ENCODE results near the gene ADSS1.

The ADSS1 gene

GRCh38 chr14:104691546-104692260 is 32.3 kb upstream of the ADSS1 start:
- Histone ChIP-seq H3K4me2 (ENCODE audit: low read depth, low read length, poor library complexity, severe bottlenecking) (peak overlapping the region; percentile 98), H3K27me3 (ENCODE audit: insufficient read depth, low read length, poor library complexity, severe bottlenecking) (no peaks in the 10 kb centered on the region)

GRCh38 chr14:104692261-104692938 is 31.6 kb upstream of the ADSS1 start:
- Histone ChIP-seq H2AFZ (ENCODE audit: low read length) (no peak overlapping the region), H3K4me3 (ENCODE audit: low read length, poor library complexity, severe bottlenecking) (peak overlapping the region; percentile 99), H3K27me3 (ENCODE audit: insufficient read depth, low read length, poor library complexity, severe bottlenecking) (no peaks in the 10 kb centered on the region), H3K79me2 (ENCODE audit: insufficient read depth, low read length) (peaks cover 76% of the 10 kb centered on the region), H3K4me2 (ENCODE audit: low read depth, low read length, poor library complexity, severe bottlenecking) (peak overlapping the region; percentile 98), H3K4me1 (ENCODE audit: insufficient read depth, low read length, poor library complexity, severe bottlenecking) (peaks cover 67% of the 10 kb centered on the region), H3K9ac (ENCODE audit: low read depth, low read length, poor library complexity, severe bottlenecking) (peak overlapping the region; percentile 99), H3K9me2 (replicated peaks; ENCODE audit: low read depth, low read length) (no peaks in the 10 kb centered on the region), H4K20me1 (ENCODE audit: insufficient read depth, low read length, poor library complexity, severe bottlenecking) (peaks cover 33% of the 10 kb centered on the region), H3K9me3 (ENCODE audit: insufficient read depth, low read depth, low read length) (no peaks in the 10 kb centered on the region), H3K36me3 (ENCODE audit: insufficient read depth, low read length) (peaks cover 5% of the 10 kb centered on the region; the same call in 1 of the 2 replicates), H3F3A (ENCODE audit: low read depth) (0 out of 2 replicates have a peak, but pooled peaks cover 2% of the 10 kb centered on the region)
- TF ChIP-seq EZH2phosphoT487 (IDR thresholded peaks at IDR 0.05; ENCODE audit: borderline replicate concordance): no peak
- TF ChIP-seq CTCF (conservative IDR thresholded peaks at IDR 0.05; ENCODE audit: low read length): no peak

More at GRCh38 chr14:104691546-104692260, 32.3 kb upstream of the ADSS1 start:
- H2AFZ ChIP-seq (ENCODE audit: low read length): no peak overlapping the region
- no peaks in the 10 kb centered on the region for H3K9me2 ChIP-seq (replicated peaks; ENCODE audit: low read depth, low read length)
- H3K4me1 ChIP-seq (ENCODE audit: insufficient read depth, low read length, poor library complexity, severe bottlenecking): peaks cover 74% of the 10 kb centered on the region
- peaks cover 70% of the 10 kb centered on the region for H3K79me2 ChIP-seq (ENCODE audit: insufficient read depth, low read length)
- H4K20me1 ChIP-seq (ENCODE audit: insufficient read depth, low read length, poor library complexity, severe bottlenecking): peaks cover 33% of the 10 kb centered on the region
- H3K36me3 ChIP-seq (ENCODE audit: insufficient read depth, low read length): peaks cover 5% of the 10 kb centered on the region; the same call in 1 of the 2 replicates
- peak overlapping the region; percentile 99 for H3K9ac ChIP-seq (ENCODE audit: low read depth, low read length, poor library complexity, severe bottlenecking)
- no peak for TF ChIP-seq EZH2phosphoT487 (IDR thresholded peaks at IDR 0.05; ENCODE audit: borderline replicate concordance)
- TF ChIP-seq CTCF (conservative IDR thresholded peaks at IDR 0.05; ENCODE audit: low read length): no peak
- H3K9me3 ChIP-seq (ENCODE audit: insufficient read depth, low read depth, low read length): no peaks in the 10 kb centered on the region
- 0 out of 2 replicates have a peak, but pooled peaks cover 2% of the 10 kb centered on the region for H3F3A ChIP-seq (ENCODE audit: low read depth)
- H3K4me3 ChIP-seq (ENCODE audit: low read length, poor library complexity, severe bottlenecking): peak overlapping the region; percentile 99

- Histone ChIP-seq H3K9me3 (ENCODE audit: insufficient read depth, low read depth, low read length) (no peaks in the 10 kb centered on the region), H2AFZ (ENCODE audit: low read length) (no peak overlapping the region), H4K20me1 (ENCODE audit: insufficient read depth, low read length, poor library complexity, severe bottlenecking) (peaks cover 33% of the 10 kb centered on the region), H3K4me3 (ENCODE audit: low read length, poor library complexity, severe bottlenecking) (peak overlapping the region; percentile 99), H3K79me2 (ENCODE audit: insufficient read depth, low read length) (peaks cover 81% of the 10 kb centered on the region), H3K36me3 (ENCODE audit: insufficient read depth, low read length) (peaks cover 5% of the 10 kb centered on the region; the same call in 1 of the 2 replicates), H3K4me2 (ENCODE audit: low read depth, low read length, poor library complexity, severe bottlenecking) (peak overlapping the region; percentile 98), H3F3A (ENCODE audit: low read depth) (0 out of 2 replicates have a peak, but pooled peaks cover 2% of the 10 kb centered on the region), H3K4me1 (ENCODE audit: insufficient read depth, low read length, poor library complexity, severe bottlenecking) (peaks cover 62% of the 10 kb centered on the region), H3K9ac (ENCODE audit: low read depth, low read length, poor library complexity, severe bottlenecking) (peak overlapping the region; percentile 99), H3K27me3 (ENCODE audit: insufficient read depth, low read length, poor library complexity, severe bottlenecking) (no peaks in the 10 kb centered on the region), H3K9me2 (replicated peaks; ENCODE audit: low read depth, low read length) (no peaks in the 10 kb centered on the region)
- no peak for TF ChIP-seq EZH2phosphoT487 (IDR thresholded peaks at IDR 0.05; ENCODE audit: borderline replicate concordance)
- TF ChIP-seq CTCF (conservative IDR thresholded peaks at IDR 0.05; ENCODE audit: low read length): no peak
Measured at GRCh38 chr14:104692939-104693315, 31.1 kb upstream of the ADSS1 start.

All from Loucy (cell line).